OCI-LY7 (cell line): ENCODE data around the gene FSIP1. TPM values are rescaled to one million over a fixed set of nuclear protein-coding genes. Genes with fewer than 3 reads are reported as not detected.

Source experiments
- BruUV-seq: library from RNA; stranded (reverse); fragments of 400-500 nt; replicated peaks from 2 replicates; lab custom pipeline; 2021; lab: Mats Ljungman, UMichigan
- CTCF ChIA-PET: fragments of 300-600 bp; sonication (Branson Sonifier 250); formaldehyde crosslinking; loops from one replicate; lab custom pipeline; 2022; ENCODE audit warnings: antibody characterized with exemption; ENCODE audit not compliant: unreplicated experiment; lab: Charles Lee
- POLR2A ChIA-PET: fragments of 300-600 bp; sonication (Branson Sonifier 250); formaldehyde crosslinking; loops from one replicate; lab custom pipeline; 2022; ENCODE audit warnings: antibody characterized with exemption; lab: Charles Lee
- DNase-seq: peaks from one replicate; pipeline ENCODE4 v3.0.0-alpha.2; 2015; ENCODE audit warnings: low spot score
- H2AFZ ChIP-seq: fragments of 200-600 bp; sonication (generic), shearing (Covaris generic); 2 replicates; pipeline ENCODE4 v1.6.1; 2014; ENCODE audit warnings: mild to moderate bottlenecking, antibody characterized with exemption, low read length, moderate library complexity
- H3K27ac ChIP-seq: fragments of 200-600 bp; sonication (generic); 2 replicates; pipeline ENCODE4 v1.5.1; 2014; ENCODE audit warnings: mixed run types, low read depth, mild to moderate bottlenecking, moderate library complexity, low read length, inconsistent platforms; ENCODE audit not compliant: poor library complexity, severe bottlenecking
- H3K36me3 ChIP-seq: fragments of 200-600 bp; sonication (generic); 2 replicates; pipeline ENCODE4 v1.6.1; 2014; ENCODE audit warnings: mild to moderate bottlenecking, antibody characterized with exemption, low read length, moderate library complexity, mixed read lengths; ENCODE audit not compliant: insufficient read depth
- H3K4me1 ChIP-seq: fragments of 200-600 bp; sonication (generic); 2 replicates; pipeline ENCODE4 v1.5.1; 2014; ENCODE audit warnings: mild to moderate bottlenecking, low read length; ENCODE audit not compliant: insufficient read depth, poor library complexity, severe bottlenecking
- H3K4me2 ChIP-seq: fragments of 200-600 bp; sonication (generic); 2 replicates; pipeline ENCODE4 v1.6.1; 2014; ENCODE audit warnings: mild to moderate bottlenecking, low read length
- H3K4me3 ChIP-seq: fragments of 200-600 bp; sonication (generic); 2 replicates; pipeline ENCODE4 v1.5.1; 2014; ENCODE audit warnings: mild to moderate bottlenecking, low read depth, low read length; ENCODE audit not compliant: poor library complexity, severe bottlenecking
- H3K79me2 ChIP-seq: fragments of 200-600 bp; sonication (generic); 2 replicates; pipeline ENCODE4 v1.6.1; 2016; ENCODE audit warnings: low read depth, mild to moderate bottlenecking, low read length, moderate library complexity, mixed read lengths; ENCODE audit not compliant: insufficient read depth
- H3K9me2 ChIP-seq: fragments of 200-600 bp; sonication (generic); 2 replicates; pipeline ENCODE4 v1.6.1; 2016; ENCODE audit warnings: mild to moderate bottlenecking, low read length, mixed read lengths; ENCODE audit not compliant: insufficient read depth
- H3K9me3 ChIP-seq: fragments of 200-600 bp; sonication (generic); 2 replicates; pipeline ENCODE4 v1.6.1; 2014; ENCODE audit warnings: mild to moderate bottlenecking, mixed run types, low read length, mixed read lengths
- H4K20me1 ChIP-seq: fragments of 200-600 bp; sonication (generic); 2 replicates; pipeline ENCODE4 v1.6.1; 2014; ENCODE audit warnings: mild to moderate bottlenecking, antibody characterized with exemption, low read length, moderate library complexity, mixed read lengths; ENCODE audit not compliant: insufficient read depth
- EZH2phosphoT487 ChIP-seq: fragments of 200-600 bp; sonication (generic); IDR thresholded peaks from 2 replicates; pipeline ENCODE4 v1.6.1; 2018; ENCODE audit warnings: low read depth, borderline replicate concordance, mild to moderate bottlenecking, mixed run types, antibody characterized with exemption, low read length, moderate library complexity, mixed read lengths
- intact Hi-C: fragments of 100-400 bp; cut with micrococcal nuclease; formaldehyde crosslinking; loops from one replicate; pipeline ENCODE4 v1.10.0; 2022; ENCODE audit not compliant: unreplicated experiment
- total RNA-seq, 2 experiments: library from RNA; depleted of rRNA in 1 of 2; stranded (reverse); fragments of >200 nt in 1 of 2; shearing (Covaris generic) in 1 of 2; gene quantifications; 2 replicates each; pipeline ENCODE4 v1.2.3, GENCODE V29; 2014 to 2022
- TF ChIP-seq, protein P1 (sequence below): fragments of 200-600 bp; sonication (generic); conservative IDR thresholded peaks from 2 replicates; pipeline ENCODE4 v1.5.1; 2014; ENCODE audit warnings: mild to moderate bottlenecking, antibody characterized with exemption, low read length, moderate library complexity, mixed read lengths

The FSIP1 gene
- total RNA-seq, 2 experiments from 2014 or later: 0.28 to 0.65 TPM

DNA sequence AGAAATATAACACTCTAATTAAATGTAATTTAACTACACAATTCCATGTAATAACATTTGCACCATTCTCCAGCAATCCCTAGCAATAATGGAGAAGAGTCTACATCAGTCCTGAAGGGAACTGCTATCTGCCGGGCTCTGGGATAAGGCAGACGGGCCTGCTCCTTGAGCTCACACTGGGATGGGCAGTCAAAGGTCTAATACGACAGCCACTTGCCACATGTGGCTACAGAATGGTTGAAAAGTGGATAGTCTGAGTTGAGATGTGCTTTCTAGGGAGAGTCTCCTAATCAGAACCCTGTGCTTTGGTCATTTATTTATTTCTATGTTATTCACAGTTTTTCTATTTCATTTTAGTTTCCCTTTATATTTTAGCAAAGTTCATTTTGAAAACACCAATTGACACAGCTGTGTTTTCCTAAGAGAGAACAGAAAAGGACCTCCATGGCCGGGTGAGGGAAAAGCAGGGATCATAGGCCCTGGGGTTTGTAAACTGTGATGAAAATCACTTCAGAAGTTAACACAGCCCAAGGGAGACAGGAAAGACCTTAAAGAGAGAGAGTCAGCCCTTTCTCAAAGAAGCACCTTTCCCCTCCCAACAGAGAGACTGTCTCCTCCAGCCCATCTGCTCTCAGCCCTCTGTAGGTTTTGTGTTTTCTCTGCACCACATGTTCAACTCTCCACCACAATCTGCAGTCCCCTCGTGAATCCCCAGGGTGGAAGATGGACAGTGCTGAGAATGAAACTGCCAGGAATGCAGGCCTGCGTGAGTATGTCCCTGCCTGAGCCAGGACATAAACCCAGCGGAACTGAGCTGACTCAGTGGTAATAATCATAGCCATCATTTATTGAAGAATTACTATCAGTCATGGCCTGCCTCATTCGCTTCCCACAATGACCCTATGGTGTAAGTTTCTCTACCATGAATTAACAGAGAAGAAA lies 11.6 kb downstream of the FSIP1 start:
- intact Hi-C loops: no loop called here
- no peak for DNase-seq
- CTCF ChIA-PET: interaction anchor here (0.6 kb wide), 1 partner anchor 97 kb away, joined by 3 read pairs; no protein-coding TSS in a partner anchor
- no peaks in the 10 kb centered on the region for H3K9me2 ChIP-seq
- TF ChIP-seq, protein P1, sequence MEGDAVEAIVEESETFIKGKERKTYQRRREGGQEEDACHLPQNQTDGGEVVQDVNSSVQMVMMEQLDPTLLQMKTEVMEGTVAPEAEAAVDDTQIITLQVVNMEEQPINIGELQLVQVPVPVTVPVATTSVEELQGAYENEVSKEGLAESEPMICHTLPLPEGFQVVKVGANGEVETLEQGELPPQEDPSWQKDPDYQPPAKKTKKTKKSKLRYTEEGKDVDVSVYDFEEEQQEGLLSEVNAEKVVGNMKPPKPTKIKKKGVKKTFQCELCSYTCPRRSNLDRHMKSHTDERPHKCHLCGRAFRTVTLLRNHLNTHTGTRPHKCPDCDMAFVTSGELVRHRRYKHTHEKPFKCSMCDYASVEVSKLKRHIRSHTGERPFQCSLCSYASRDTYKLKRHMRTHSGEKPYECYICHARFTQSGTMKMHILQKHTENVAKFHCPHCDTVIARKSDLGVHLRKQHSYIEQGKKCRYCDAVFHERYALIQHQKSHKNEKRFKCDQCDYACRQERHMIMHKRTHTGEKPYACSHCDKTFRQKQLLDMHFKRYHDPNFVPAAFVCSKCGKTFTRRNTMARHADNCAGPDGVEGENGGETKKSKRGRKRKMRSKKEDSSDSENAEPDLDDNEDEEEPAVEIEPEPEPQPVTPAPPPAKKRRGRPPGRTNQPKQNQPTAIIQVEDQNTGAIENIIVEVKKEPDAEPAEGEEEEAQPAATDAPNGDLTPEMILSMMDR: no peak
- no peak for TF ChIP-seq EZH2phosphoT487
- H3K9me3 ChIP-seq: no peaks in the 10 kb centered on the region
- H2AFZ ChIP-seq: no peak overlapping the region
- no TSS peak for BruUV-seq
- H3K4me1 ChIP-seq: peaks cover 8% of the 10 kb centered on the region
- no peak overlapping the region for H3K27ac ChIP-seq
- no peaks in the 10 kb centered on the region for H3K79me2 ChIP-seq
- POLR2A ChIA-PET: interaction anchor here (1.9 kb wide), 1 partner anchor 11 kb away, joined by 7 read pairs; the partner anchor contains the start of gene FSIP1
- H3K4me2 ChIP-seq: no peak overlapping the region
- no peaks in the 10 kb centered on the region for H4K20me1 ChIP-seq
- no peak overlapping the region for H3K4me3 ChIP-seq
- no peaks in the 10 kb centered on the region for H3K36me3 ChIP-seq

GRCh38 chr15:39767921-39768320 lies 14.7 kb downstream of the FSIP1 start:
- no peak overlapping the region for H3K4me3 ChIP-seq
- intact Hi-C loops: no loop called here
- H3K4me1 ChIP-seq: no peaks in the 10 kb centered on the region
- H2AFZ ChIP-seq: no peak overlapping the region
- H3K4me2 ChIP-seq: no peak overlapping the region
- H3K9me3 ChIP-seq: no peaks in the 10 kb centered on the region
- no peak overlapping the region for H3K27ac ChIP-seq
- no TSS peak for BruUV-seq
- no peak for TF ChIP-seq EZH2phosphoT487
- TF ChIP-seq, protein P1: no peak
- H3K36me3 ChIP-seq: no peaks in the 10 kb centered on the region
- H3K79me2 ChIP-seq: no peaks in the 10 kb centered on the region
- POLR2A ChIA-PET: no interaction called here
- CTCF ChIA-PET: no interaction called here
- H4K20me1 ChIP-seq: no peaks in the 10 kb centered on the region
- DNase-seq: no peak
- H3K9me2 ChIP-seq: no peaks in the 10 kb centered on the region

GRCh38 chr15:39761006-39761405 lies 21.6 kb downstream of the FSIP1 start:
- POLR2A ChIA-PET: no interaction called here
- DNase-seq: no peak
- TF ChIP-seq, protein P1: no peak
- no peak for TF ChIP-seq EZH2phosphoT487
- H2AFZ ChIP-seq: no peak overlapping the region
- H3K27ac ChIP-seq: no peak overlapping the region
- no peaks in the 10 kb centered on the region for H3K36me3 ChIP-seq
- no peaks in the 10 kb centered on the region for H4K20me1 ChIP-seq
- BruUV-seq: no TSS peak
- no peak overlapping the region for H3K4me3 ChIP-seq
- no peaks in the 10 kb centered on the region for H3K9me2 ChIP-seq
- intact Hi-C loops: no loop called here
- no peaks in the 10 kb centered on the region for H3K4me1 ChIP-seq
- no peaks in the 10 kb centered on the region for H3K9me3 ChIP-seq
- H3K4me2 ChIP-seq: no peak overlapping the region
- no peaks in the 10 kb centered on the region for H3K79me2 ChIP-seq
- CTCF ChIA-PET: no interaction called here
